ENCODE results near the gene OR2AG2. TPM values are rescaled to one million over a fixed set of nuclear protein-coding genes. Genes with fewer than 3 reads are reported as not detected.

OR2AG2 gene
- total RNA-seq, 4 donors from 2014 or later, result 0.14 to 17.2 (median 0.79) TPM

GRCh38 chr11:6733326-6734275 lies 38.2 kb downstream of the OR2AG2 start:
- peaks cover 0 to 4% (median 0%) of the 10 kb centered on the region in 4 donors for H3K4me1 ChIP-seq
- H3K27me3 ChIP-seq, result no peaks in the 10 kb centered on the region
- DNase-seq, result no peak
- no peaks in the 10 kb centered on the region for H3K36me3 ChIP-seq
- H3K9me3 ChIP-seq, result no peaks in the 10 kb centered on the region
- TF ChIP-seq POLR2AphosphoS5 (IDR thresholded peaks at IDR 0.05), result no peak
- TF ChIP-seq EP300 (IDR thresholded peaks at IDR 0.05; ENCODE audit: low read depth), result no peak
- TF ChIP-seq, protein P1, sequence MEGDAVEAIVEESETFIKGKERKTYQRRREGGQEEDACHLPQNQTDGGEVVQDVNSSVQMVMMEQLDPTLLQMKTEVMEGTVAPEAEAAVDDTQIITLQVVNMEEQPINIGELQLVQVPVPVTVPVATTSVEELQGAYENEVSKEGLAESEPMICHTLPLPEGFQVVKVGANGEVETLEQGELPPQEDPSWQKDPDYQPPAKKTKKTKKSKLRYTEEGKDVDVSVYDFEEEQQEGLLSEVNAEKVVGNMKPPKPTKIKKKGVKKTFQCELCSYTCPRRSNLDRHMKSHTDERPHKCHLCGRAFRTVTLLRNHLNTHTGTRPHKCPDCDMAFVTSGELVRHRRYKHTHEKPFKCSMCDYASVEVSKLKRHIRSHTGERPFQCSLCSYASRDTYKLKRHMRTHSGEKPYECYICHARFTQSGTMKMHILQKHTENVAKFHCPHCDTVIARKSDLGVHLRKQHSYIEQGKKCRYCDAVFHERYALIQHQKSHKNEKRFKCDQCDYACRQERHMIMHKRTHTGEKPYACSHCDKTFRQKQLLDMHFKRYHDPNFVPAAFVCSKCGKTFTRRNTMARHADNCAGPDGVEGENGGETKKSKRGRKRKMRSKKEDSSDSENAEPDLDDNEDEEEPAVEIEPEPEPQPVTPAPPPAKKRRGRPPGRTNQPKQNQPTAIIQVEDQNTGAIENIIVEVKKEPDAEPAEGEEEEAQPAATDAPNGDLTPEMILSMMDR (IDR thresholded peaks at IDR 0.05), result no peak
- TF ChIP-seq POLR2A (IDR thresholded peaks at IDR 0.05), result no peak
- no peak overlapping the region for H3K27ac ChIP-seq
- H3K4me3 ChIP-seq, result no peak overlapping the region
- 66 to 72% methylated on average over 3 of the region's 3 CpGs for WGBS, 2 donors (ENCODE audit: low coverage in 1 of 2)
- intact Hi-C loops (cut with DNase I; ENCODE audit: low total_unique reads), result loop anchor here (5.0 kb wide), 1 partner anchor 416 kb away; no protein-coding TSS in a partner anchor
- in situ Hi-C loops (cut with MboI; ENCODE audit: low pct_ligation_motif_present in 1 of 4, low pct_unique_long_range_greater_than_20kb in 1 of 4, low sequenced_read_pairs in 3 of 4), result no loop called here

DNA sequence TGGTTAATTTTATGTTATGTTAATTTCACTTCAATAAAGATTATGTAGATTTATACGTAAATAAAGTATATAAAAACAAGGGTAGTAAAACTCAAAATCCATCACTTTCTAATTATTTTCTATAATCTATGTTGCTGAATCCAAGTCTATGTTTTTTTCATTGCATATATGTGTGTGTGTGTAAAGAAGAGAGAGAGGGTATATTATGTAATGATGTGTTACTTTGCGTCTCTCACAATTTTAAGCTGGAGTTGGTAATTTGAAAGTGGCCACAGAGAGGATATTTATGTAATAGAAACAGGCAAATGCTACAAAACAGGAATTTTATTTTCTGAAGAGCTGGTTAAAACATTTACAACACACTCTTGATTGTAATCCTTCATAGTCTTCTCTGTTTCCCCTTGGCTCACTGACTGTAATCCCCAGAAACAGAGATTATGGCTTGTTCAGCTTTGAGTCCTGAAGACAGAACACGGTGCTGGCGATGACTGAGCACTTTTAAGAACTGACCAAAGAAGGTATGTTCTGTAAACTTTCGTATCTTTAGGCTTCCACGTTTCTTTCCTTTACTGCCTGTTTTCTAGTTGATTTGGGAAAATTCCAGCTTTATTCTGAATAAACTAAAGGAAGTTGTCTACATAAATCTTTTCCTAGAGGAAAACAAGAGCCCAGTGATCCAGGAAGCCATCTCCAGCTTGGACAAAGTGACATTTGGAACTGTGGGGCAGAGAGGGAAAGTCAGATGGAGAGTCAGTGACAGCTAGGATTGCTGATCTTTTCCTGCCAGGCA lies 43.6 kb downstream of the OR2AG2 start:
- no peak for DNase-seq
- Histone ChIP-seq H3K9me3 (no peaks in the 10 kb centered on the region), H3K27ac (no peak overlapping the region), H3K27me3 (no peaks in the 10 kb centered on the region), H3K4me3 (no peak overlapping the region), H3K4me1 (no peaks in the 10 kb centered on the region), H3K36me3 (no peaks in the 10 kb centered on the region)
- in situ Hi-C loops (cut with MboI; ENCODE audit: low pct_ligation_motif_present in 1 of 4, low pct_unique_long_range_greater_than_20kb in 1 of 4, low sequenced_read_pairs in 3 of 4) (no loop called here), intact Hi-C loops (cut with DNase I; ENCODE audit: low total_unique reads) (no loop called here)
- 58 to 68% methylated on average over 6 of the region's 6 CpGs for WGBS, 2 donors (ENCODE audit: low coverage in 1 of 2)
- TF ChIP-seq, protein P1 (IDR thresholded peaks at IDR 0.05), result no peak
- TF ChIP-seq POLR2A (IDR thresholded peaks at IDR 0.05) (no peak), POLR2AphosphoS5 (IDR thresholded peaks at IDR 0.05) (no peak), EP300 (IDR thresholded peaks at IDR 0.05; ENCODE audit: low read depth) (no peak)

DNA sequence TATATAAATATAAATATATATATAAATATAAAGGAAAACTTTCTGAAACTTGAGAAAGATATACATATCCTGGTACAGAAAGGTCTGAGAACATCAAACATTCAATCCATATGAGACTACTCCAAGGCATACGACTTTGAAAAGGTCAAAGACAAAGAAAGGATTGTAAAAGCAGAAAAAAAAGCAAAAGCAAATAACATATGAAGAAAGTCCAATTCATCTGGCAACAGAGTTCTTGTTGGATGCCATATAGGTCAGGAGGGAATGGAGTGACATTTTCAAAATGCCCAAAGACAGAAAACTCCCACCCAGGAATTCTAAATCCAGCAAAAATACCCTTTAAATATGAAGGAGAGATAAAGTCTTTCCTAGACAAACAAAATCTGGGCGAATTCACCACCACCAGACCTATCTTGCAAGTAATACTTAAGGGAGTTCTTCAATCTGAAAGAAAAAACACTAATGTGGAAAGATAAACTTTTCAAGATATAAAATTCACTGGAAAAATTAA lies 46.3 kb downstream of the OR2AG2 start:
- H3K36me3 ChIP-seq, result no peaks in the 10 kb centered on the region
- no peaks in the 10 kb centered on the region for H3K9me3 ChIP-seq
- intact Hi-C loops (cut with DNase I; ENCODE audit: low total_unique reads), result no loop called here
- no peaks in the 10 kb centered on the region for H3K27me3 ChIP-seq
- no peak for DNase-seq
- H3K4me1 ChIP-seq, result no peaks in the 10 kb centered on the region
- in situ Hi-C loops (cut with MboI; ENCODE audit: low pct_ligation_motif_present in 1 of 4, low pct_unique_long_range_greater_than_20kb in 1 of 4, low sequenced_read_pairs in 3 of 4), result no loop called here
- H3K27ac ChIP-seq, result no peak overlapping the region
- no peak for TF ChIP-seq POLR2A (IDR thresholded peaks at IDR 0.05)
- no peak for TF ChIP-seq EP300 (IDR thresholded peaks at IDR 0.05; ENCODE audit: low read depth)
- TF ChIP-seq, protein P1 (IDR thresholded peaks at IDR 0.05), result no peak
- no peak for TF ChIP-seq POLR2AphosphoS5 (IDR thresholded peaks at IDR 0.05)
- no peak overlapping the region for H3K4me3 ChIP-seq
- WGBS, 2 donors (ENCODE audit: low coverage in 1 of 2), result 55 to 62% methylated on average over 2 of the region's 2 CpGs

- Histone ChIP-seq H3K36me3 (no peaks in the 10 kb centered on the region), H3K4me1 (no peaks in the 10 kb centered on the region), H3K27me3 (no peaks in the 10 kb centered on the region), H3K4me3 (no peak overlapping the region), H3K27ac (no peak overlapping the region), H3K9me3 (no peaks in the 10 kb centered on the region)
- TF ChIP-seq POLR2AphosphoS5 (IDR thresholded peaks at IDR 0.05) (no peak), EP300 (IDR thresholded peaks at IDR 0.05; ENCODE audit: low read depth) (no peak), POLR2A (IDR thresholded peaks at IDR 0.05) (no peak)
- TF ChIP-seq, protein P1 (IDR thresholded peaks at IDR 0.05), result no peak
- DNase-seq, result no peak
- intact Hi-C loops (cut with DNase I; ENCODE audit: low total_unique reads), result no loop called here
- in situ Hi-C loops (cut with MboI; ENCODE audit: low pct_ligation_motif_present in 1 of 4, low pct_unique_long_range_greater_than_20kb in 1 of 4, low sequenced_read_pairs in 3 of 4), result no loop called here
- WGBS, 2 donors (ENCODE audit: low coverage in 1 of 2), result 83 to 96% methylated on average over 1 of the region's 1 CpG
Measured at GRCh38 chr11:6724013-6724412, 47.8 kb downstream of the OR2AG2 start.

Measured in transverse colon (tissue), 4 donors.